Stimulated activated CD4-positive, alpha-beta T cell treated with anti-CD3 and anti-CD28 coated beads, Interleukin-2, amount 100 ng/mL, for 24 hours (primary cell): Measurements from ENCODE around the gene KBTBD8.

Experiments
- DNase-seq, 2 donors: peaks; one replicate each; pipeline ENCODE4 v3.0.0-alpha.2; 2020

KBTBD8 gene

GRCh38 chr3:66997560-66998112, 471 bp upstream of the KBTBD8 start:
- peak in 1 of 2 donors; percentile 7 for DNase-seq

GRCh38 chr3:66998904-66999235, 763 bp downstream of the KBTBD8 start:
- DNase-seq: no peak

- DNase-seq: no peak
Observed at GRCh38 chr3:67000009-67000408, 1.9 kb downstream of the KBTBD8 start.

DNA sequence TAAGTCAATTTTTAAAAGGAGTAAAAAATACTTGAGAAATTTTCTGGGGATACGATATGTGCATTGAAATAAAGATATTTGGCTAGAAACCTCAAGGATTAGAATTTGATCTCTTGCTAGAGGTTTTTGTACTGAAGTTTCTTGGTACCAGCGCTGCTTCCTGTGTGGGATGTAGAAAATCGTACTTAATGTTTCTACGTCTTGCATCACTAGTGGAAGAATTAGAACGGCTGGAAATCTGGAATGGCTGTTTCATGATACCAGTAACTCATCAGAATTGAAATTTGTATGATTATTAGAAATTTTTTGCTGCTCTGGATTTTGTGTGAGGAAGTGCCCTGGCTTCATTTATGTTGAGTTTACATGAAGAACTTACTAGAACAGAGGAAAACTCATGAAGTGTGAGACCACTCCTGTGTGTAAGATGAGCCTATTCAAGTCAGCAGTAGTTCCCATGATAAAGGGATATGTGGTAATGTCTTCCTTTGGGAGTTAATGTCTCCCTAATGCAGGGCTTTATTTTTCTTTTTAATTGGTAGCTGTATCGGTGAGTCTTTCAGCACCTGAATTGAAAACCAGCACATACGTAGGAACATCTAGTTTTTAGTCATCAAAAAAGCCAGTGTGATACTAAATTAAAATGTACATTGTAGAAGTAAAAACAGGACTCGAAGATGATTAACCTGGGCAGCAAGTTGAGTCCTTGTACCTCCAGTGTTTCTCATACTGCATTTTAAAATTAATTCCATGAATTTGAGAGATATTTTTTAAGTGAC, 3.2 kb downstream of the KBTBD8 start:
- no peak for DNase-seq

DNA sequence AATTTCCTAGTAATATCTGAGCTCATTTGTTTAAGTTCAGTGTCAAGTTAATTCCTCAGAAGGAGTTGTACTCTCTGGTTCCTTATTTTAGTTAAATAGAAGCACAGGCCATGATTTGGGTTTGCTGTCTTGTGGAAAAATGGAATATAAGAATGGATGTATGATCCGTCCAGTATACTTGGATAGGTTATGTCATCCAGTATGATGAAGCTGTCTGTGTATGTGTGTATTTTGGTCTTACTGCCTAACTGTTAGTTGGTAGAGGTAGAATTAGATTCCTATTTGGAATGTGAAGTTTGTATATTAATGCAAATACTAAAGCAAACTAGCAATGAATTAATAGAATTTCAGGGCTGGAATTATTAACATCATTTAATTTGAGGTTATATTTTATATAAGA, 7.9 kb downstream of the KBTBD8 start:
- DNase-seq: no peak

GRCh38 chr3:67006460-67006859, 8.4 kb downstream of the KBTBD8 start:
- no peak for DNase-seq

DNA sequence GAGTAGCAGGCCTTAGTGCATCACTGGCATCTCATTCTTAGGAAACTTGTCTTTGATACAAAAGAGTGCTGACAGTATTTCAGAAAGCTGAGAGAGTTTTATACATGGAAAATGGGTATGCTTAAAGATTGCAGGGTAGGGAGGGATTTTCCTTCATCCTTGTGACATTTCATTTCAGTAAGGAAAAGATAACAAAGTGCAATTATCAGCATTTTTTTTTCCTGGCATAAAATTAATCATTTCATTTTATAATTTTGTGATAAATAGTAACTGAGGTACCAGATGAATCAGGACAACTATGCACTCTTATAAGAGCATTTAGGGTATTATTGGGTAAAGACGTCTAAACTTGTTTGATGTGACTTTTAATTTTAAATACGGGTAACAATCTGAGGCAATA, 10.3 kb downstream of the KBTBD8 start:
- DNase-seq: no peak

- no peak for DNase-seq
Observed at GRCh38 chr3:67009716-67010115, 11.6 kb downstream of the KBTBD8 start.

- DNase-seq: no peak
Observed at GRCh38 chr3:67011414-67012131, 13.5 kb downstream of the KBTBD8 start.

DNA sequence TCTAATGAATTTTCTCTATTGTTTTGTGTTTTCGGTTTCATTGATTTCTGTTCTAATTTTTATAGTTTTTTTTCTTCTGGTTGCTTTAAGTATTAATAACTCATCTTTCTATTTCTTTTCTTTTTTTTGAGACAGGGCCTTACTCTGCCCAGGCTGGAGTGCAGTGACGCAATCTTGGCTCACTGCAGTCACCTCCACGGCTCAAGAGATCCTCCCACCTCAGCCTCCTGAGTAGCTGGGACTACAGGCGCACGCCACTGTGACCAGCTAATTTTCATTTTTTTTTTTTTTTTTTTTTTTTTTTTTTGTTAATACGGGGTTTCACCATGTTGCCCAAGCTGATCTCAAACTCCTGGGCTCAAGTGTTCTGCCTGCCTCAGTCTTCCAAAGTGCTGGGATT, 14.5 kb downstream of the KBTBD8 start:
- DNase-seq: no peak

DNA sequence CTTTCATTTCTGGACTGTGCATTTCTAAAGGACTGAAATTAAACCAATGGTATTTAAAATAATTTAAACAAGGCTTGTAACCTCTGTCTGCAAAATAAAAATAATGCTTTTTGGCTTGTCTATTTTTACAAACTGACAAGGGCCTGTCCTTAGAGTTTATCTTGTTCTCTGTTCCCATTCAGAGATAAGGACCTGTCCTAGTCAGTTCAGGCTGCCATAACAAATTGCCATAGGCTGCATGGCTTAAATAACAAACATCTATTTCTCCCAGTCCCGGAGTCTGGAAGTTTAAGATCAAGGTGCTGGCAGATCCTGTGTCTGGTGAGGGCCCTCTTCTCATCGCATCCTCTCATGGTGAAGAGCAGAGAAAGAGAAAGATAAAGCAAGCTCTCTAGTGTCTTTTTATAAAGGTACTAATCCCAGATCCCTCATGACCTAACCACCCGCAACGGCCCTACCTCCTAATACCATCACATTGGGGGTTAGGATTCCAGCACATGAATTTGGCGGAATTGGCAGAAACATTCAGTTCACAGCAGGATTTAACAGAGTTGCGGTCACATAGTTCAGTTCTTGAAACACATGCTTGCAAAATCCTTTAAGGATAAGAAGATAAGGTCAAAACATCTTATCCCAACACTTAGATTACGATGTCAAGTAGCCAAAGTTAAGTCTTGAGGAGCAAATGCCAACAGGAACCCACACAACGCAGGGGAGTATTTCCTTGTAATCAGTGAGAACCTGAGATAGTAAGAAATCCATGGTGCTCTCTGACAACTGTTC, 17.8 kb downstream of the KBTBD8 start:
- no peak for DNase-seq

DNA sequence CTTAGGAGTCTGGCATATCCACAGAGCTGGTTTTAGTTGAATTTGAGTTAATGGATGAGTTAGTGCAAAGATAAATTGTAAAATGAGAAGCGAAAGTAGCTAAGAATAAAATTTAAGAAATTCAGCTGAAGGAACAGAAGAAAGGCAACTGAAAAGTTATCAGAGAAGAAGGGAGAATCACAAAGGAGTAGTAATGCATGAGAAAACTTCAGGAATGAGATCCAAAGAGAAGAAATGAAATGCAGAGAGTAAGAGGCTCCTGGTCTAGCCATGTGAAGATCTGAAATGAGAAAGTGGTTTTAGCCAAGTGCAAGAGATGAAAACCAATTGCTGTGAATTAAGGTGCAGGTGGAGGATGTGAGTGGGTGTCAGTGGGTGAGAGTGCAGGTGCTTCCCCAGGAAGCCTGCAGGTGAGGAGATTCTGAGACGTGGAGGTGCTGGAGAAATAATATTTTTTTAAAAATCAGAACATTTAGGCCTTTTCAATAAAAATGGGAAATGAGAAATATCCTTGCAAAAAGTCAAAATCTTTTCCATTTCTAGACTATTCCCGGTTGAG, 18.5 kb downstream of the KBTBD8 start:
- no peak for DNase-seq

- DNase-seq: no peak
Observed at GRCh38 chr3:67017211-67017610, 19.1 kb downstream of the KBTBD8 start.

- DNase-seq: no peak
Observed at GRCh38 chr3:67018105-67018788, 20.1 kb downstream of the KBTBD8 start.

GRCh38 chr3:67018789-67019526, 20.9 kb downstream of the KBTBD8 start:
- no peak for DNase-seq

GRCh38 chr3:67028001-67028784, 30.1 kb downstream of the KBTBD8 start:
- no peak for DNase-seq

GRCh38 chr3:67030785-67031740, 33.0 kb downstream of the KBTBD8 start:
- no peak for DNase-seq

DNA sequence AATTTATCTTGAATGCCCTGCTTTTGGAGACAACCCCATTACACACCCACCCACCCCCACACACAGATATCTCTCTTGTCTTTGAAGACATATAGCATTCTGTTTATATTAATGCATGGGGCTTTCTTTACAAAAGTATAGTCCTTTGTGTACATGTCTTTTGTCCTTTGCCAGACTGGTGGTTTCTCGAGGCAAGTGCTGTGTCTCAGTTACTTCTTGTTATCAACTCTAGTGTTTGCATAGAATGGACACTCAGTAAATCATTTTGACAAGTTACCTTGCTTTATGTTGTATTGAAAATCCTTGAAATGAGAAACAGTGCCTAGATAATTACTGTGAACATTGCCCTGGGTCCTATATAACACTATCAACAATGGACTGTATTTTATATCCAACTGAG, 33.9 kb downstream of the KBTBD8 start:
- no peak for DNase-seq

DNA sequence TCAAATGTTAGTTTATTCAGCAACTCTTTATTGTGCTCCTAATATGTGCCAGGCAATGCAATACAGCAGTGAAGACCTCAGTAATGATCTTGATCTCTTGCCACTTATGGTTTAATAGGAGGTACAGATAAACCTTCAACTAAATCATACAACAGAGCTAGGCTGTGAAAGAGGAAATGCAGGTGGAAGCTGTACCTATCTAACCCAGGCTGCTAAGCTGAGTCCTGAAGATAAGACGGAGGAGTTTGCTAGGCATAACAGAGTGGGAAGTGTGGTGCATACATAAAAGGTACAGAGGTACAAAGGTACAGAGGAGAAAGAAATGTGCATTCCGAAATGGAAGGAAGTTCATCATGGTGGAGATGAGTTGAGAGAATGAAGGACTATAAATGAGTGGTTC, 35.0 kb downstream of the KBTBD8 start:
- no peak for DNase-seq

GRCh38 chr3:67034371-67034770, 36.3 kb downstream of the KBTBD8 start:
- no peak for DNase-seq
